Stimulated activated CD4-positive, alpha-beta T cell treated with anti-CD3 and anti-CD28 coated beads, Interleukin-1b, Interleukin-23, amount 100 ng/mL, for 1 hour (primary cell): Measurements from ENCODE around the gene BCDIN3D.
"Not testable (repeated sequence)": the region's sequence is repeated elsewhere in the genome, so short reads cannot be mapped to it uniquely, and the experiment has no call there.

Experiments
- DNase-seq, 2 donors: peaks; one replicate each; pipeline ENCODE4 v3.0.0-alpha.2; 2020; ENCODE audit warnings: low read depth in 2 of 2

BCDIN3D gene

DNA sequence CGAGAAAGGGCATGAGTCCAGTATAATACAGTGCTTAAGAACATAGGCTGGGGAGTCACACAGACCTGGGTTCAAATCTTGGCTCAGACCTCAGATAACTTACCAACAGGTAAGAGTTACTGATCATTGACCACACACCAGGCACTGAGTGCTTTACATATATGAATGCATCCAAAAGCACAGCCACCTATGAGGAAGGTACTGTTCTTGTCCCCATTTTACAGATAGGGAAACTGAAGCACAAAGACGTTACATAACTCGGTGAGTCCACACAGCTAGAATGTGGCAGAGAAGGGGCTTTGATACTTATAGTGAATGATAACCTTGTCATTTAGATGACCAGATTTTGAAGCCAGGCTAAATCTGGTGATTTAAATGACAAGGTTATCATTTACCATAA, 33.2 kb upstream of the BCDIN3D start:
- no peak for DNase-seq

DNA sequence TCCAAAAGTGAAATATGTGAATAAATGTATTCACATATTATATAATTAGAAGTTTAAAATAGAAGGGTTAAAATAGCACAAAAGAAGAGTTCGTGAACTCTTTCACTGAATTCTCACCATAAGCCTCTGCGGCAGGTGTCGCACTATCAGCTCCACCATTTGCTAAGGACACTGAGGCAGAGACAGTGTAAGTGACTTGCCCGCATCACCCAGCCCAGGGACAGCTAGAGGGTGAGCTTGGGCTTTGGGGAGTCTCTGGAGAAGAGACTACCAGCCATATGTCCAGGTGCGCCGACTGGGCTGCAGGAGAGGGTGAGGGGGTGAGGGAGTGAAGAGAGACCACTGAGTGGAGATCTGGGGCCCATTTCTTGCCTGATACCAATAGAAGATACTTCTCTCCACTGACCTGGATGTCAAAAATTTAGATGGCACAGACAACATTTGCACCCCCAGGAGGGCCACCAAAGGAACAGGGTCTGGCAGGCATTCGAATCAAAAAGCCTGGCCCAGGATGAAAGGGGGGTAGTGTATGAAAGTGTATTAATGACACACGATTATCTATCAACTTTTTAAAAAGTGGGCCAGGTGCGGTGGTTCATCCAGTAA, 32.3 kb upstream of the BCDIN3D start:
- DNase-seq = no peak

DNA sequence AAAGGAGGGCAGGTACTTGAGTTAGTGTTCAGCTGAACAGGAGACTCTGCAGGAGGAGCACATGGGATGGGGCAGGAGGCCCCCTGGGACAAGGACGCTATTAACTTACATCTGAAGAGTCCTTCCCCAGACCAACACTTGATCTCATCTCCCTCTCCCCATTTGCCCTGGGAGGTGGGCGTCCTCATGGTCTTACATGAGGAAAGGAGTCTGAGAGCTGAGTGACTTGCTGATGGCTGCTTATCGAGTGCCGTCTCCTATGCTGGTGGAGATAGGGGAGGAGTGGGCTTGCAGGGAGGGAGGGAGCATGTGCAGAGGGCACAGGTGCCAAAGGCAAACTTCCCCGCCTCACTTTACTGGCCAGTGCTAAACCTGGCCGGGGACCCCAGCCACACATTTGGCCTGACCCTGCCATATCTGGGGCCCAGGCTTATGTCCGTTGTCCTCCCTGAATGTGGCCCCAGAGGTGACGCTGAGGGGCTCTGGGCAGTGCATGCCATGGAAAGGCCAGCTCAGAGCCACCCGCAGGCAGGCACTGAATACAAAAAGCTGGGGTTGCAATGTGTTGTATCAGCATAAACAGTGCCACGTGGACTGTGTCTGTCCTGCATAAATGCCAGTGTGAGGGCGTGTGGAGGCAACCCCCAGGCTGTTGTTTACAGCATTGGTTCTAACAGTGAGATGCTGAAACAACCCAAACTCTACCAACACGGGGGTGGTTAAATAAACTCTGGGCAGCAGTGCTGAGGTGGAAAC, 31.4 kb upstream of the BCDIN3D start:
- no peak for DNase-seq

DNA sequence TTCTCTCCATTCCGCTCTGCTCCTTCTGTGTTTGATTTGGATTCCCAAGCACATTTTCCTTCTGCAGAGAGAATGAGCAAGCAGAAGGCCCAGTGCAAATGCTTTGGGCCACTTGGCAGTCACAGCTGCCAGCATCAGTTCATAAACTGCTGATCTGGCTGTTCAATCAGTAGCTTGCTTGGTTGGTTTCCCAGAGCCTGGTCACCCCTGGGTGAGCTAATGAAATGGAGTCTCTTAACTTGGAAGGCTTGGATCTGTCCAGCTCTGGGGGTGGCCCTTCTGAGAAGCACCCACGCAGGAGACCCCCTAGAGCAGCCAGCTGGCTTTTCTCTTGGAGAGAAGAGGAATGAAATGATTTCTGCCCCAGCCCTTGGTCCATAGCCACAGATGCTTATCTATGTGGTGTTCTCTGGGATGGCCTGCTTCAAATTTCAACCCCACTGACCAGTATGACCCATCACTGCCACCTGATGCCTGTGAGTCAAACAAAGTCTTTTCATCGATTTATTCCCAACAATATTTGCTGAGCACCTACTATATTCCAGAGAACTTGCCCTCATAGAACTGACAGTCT, 30.5 kb upstream of the BCDIN3D start:
- no peak for DNase-seq

DNA sequence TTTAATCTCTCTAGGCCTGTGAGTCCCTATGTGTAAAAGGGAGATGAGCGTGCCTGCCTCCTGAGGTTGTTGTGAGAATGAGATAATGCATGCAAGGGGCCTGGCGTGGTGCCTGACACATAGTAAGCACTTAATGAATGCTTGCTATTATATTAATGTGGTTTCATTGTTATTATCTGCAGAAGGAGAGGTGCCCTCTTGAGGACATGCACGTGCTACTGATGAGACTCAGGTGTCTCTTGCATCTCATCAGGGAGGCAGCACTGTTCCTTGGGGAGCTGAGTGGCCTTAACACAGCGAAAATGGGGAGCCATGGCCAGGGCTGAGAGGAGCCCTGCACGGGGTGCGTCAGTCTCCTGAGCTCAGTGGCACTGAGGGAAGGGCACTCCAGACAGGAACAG, 29.9 kb upstream of the BCDIN3D start:
- DNase-seq = no peak

DNA sequence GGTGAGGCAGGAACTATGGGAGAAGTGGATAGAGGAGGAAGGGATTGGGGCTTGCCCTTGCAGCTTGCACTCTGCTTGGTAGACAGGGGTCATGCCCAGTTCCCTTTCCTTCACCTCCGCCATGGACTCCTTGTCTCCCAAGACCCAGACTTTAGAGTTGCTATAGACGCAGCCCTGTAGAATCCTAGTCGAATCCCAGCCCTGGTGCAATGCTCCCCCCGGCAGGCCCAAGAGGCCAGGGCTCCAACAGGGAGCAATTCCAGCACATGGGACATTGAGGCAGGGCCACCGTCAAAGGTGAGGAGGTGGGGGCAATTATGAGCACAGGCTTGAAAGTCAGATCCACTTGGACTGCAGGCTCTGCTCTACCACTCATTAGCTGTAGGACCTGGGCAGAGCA, 29.5 kb upstream of the BCDIN3D start:
- DNase-seq = no peak

DNA sequence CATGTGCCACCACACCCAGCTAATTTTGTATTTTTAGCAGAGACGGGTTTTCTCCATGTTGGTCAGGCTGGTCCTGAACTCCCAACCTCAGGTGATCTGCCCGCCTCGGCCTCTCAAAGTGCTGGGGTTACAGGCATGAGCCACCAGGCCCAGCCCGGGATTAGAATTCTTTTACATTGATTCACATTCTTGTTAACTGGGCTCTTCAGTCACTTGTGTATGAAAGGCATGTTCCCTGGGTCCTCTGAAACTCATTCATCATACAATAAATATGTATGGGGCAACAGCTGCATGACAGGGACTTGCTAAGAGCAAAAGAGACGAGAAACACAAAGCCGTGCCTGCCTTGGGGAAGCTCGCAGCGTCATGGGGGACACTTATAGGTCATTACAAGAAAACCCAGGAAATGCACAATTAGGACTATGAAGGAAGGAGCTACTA, 28.9 kb upstream of the BCDIN3D start:
- not testable (repeated sequence) for DNase-seq

DNA sequence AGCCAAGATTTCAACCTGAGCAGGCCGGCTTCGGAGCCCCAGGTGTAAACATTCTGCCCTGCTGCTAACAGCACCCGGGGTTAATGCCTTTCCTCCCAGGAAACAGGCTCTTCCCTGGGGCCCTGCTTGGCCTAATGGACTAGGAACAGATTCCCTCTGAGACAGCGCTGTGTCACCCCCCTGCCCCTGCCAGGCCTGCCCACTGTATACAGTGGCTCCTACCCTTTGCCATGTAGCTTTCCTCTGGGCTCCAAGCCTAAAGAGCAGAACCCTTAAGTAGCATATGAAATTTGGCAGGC, 28.3 kb upstream of the BCDIN3D start:
- no peak for DNase-seq

DNA sequence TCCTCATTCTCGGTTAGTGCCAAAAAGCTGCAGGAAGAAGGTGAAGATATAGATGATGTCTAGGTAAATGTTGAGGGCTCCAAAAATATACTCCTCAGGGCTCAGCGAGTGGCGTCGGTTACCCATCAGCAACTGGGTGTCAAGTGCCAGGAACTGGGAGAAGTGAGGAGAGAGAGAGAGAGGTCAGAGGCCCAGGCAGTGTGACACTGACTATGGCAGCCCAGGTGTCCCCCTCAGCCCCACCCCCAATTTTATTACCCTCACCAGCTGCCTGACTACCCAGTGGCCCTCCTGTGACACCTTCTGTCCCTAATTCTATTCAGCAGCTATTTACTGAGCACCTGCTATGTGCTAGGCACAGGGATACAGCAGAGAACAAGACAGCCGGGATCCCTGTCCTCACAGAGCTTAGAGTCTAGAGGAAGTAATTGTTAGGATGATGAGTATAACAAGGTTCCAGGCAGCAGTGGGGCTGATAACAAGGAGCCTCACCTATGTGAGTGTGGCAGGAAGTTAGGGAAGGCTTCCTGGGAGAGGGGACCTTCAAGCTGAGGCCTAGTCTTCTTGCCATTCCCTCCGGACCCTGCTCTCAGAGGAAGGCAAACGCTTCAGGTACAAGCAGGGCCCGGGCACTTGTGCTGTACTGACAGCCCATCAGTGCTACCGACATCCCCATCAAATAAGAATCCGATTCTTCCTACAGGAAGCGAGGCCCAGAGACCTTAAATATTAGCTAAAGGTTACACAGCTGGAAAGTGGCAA, 27.8 kb upstream of the BCDIN3D start:
- DNase-seq = no peak

DNA sequence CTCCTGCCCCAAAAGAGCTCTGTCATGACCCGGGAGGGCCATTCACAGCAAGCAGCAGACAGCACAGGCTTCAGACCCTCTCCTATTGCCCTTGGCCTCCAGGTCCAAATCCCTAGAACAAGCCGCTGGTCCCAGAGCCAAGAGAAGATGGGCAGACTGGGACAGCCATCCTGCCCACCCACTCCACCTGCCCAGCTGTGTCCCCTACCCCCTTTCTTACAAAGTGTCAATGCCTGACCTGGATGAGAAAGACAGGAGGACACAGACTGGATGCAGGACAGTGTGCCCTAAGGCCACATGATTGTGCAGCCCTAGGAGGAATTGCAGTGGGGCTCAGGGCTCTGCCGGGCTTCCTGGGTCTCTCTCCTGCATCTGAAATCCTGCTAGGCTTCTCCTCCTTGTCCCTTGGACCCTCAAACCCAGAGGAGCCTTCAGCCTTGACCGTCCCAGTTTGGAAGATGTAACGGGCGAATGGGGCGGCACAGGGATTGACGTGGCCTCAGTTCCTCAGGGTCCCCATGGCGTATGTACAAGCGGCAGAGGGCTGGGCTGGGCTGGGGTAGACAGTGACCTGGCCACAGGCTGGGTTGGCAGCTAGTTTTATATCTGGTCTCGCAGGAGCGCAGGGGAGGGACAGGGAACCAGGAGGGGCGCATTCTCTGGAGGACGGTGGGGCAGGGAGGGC, 27.1 kb upstream of the BCDIN3D start:
- DNase-seq = no peak

DNA sequence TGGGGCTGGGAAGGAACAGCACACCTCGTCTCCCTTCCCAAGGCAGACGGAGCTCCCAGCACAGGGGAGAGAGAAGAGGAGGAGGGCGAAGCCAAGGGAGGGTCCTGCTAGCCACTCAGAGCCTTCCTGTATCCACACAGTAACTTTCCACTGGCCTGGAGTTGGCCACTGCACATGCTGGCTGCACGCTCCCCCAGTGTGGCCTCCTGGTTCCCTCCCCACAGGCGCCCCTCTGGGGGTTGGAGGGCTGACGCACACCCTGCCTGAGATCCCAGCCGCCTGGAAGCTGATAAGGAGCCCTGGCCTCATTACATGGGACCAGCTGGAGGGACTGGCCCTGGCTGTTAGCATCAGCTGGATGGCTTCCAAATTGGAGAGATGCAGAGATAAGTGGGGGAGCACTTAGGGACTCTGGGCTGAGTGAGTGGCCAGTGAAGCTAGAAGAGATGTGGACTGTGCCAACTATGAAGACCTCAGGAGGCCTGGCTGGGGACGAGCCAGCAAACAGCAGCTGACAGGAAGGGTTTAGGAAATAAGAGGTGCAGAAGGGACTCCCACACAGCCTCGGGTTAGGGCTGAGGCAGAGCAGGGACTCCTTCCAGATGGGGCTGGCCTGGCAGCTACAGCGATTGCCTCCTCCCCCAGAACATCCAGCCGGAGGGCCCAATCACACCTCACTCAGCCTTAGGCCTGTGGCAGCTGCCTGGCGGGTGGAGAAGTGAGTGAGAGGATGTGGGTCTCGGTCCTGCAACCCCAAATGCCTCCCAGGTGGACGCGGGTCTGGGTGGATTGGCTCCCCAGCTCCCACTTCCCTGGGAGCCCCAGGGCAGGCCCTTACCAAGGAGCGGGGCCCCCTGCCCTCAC, 26.3 kb upstream of the BCDIN3D start:
- DNase-seq = no peak

DNA sequence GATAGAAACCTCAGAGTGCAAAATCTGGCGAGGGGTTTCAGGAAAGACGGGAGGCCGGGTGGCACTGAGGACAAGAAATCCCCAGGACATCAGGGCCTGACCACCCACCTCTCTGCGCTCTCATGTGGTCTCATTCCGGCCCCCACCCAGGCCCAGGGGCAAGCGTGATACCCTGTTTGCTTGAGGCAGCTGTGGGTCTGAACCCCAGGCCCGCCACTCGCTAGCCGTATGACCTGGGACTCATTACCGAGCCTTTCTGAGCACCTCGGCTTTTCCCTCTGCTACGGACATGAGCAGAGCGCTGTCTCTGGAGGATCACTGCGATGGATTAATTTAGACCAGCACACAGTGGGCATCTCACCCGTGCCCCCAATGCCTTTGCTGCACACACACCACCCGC, 25.5 kb upstream of the BCDIN3D start:
- DNase-seq = no peak

DNA sequence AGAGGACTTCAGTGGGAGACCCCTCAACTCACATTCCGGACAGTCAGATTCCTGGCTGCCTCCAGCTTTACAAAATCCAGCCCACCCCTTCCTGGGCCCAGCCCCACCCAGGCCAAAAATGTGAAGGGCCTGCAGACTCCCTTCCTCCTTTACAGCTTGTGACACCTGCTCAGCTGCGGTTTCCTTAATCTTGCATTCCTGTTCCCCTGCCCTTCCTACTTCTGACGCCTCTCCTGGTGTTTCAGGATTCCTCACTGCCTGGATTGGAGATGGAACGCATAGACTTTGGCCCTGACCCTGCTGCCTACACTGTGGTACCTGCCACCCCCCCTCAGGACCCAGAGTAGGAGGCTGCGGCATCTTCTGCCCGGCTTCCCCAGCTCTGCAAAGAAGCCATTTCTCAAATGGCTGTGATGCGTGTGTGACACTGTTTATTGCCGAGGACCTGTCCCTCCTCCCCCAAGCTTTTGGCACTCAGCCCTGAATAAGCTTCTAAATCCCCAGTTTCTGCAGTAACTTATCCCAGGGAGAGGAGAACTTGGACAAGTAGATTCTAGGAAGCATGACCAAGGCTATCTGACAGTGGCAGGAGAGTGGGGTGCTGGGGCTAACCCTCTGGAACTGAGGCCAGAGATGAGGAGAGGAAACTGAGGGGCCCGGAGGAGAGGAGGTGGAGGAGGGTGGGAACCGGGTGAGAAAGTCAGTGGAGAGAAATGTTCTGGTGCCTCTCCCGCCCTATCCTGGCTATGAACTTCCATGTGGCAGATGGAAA, 24.9 kb upstream of the BCDIN3D start:
- DNase-seq = no peak

DNA sequence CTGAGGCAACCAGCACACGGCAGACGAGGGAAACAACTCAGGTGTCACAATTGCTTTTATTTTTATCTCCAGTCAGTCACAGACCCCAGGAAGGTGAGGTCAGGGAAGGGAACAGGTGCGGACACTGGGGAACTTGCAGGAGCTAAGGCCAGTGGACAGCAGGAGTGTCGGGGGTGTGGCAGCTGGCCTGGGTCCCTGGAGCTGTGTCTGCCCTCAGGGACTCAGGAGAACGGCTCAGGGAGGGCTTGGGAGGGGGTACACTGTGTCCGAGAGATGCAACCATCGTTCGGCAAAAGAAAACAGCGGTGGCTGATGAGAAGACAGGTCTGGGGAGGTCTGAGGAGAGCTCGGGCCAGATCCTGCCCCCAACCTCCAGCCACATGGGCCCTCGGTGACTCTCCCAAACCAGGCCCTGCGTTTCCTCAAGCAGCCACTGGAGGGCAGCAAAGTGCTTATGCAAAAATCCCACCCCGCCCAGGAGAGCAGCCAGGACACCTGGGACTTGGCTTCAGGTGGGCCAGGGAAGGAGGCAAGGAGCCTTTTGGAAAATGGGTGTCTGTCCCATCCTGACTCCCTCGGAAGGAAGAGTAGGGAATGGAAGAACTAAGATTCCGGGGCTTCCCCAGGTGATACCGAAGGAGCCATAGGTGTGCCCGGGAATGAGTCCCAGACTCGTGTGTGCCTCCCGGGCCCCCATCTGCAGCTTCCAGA, 24.1 kb upstream of the BCDIN3D start:
- peak; percentile 36 to 62 for DNase-seq

DNA sequence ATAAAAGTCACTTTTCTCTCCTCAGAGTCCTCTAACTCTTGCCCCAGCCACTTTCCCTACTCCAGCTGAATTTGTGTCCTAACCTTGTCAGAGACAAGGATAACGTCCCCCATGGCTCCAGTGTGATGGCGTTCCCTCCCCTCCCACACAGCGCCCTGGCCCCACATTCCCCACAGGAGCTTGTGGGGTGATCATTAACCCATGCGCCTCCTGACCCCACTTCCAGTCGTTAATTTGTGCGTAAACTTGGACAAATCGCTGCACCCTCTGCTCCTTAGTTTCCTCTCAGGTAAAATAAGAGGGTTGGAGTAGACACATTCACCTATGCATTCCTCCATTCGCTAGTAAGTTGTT, 22.9 kb upstream of the BCDIN3D start:
- DNase-seq = no peak

DNA sequence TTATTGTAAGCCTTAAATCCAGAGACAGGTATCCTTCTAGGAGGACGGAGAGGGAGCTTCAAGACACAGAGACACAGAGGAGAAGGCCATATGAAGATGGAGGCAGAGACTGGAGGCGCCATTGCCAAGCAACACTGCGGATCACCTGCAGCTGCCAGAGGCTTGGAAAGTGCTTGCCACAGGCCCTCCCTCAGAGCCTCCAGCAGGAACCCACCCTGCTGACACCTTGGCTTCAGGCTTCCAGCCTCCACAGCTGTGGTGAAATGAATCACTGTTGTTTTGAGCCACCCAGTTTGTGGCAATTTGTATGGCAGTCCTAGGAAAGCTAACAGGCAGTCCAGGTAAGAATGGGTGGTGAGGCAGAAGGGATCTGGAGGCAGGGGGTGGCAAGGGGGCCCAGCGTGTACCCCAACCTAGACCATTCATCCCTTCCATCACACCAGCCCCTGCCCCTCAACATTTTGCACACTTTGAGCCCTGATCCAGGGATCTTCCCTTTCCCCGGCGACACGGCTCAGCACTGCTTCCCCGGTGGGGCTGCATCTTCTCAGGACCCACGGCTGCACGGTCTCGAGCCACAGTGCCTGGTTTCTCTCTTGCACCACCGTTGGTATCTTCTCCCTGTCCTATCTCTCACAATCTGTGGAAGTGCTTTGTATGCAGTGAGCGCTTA, 22.3 kb upstream of the BCDIN3D start:
- DNase-seq = no peak

DNA sequence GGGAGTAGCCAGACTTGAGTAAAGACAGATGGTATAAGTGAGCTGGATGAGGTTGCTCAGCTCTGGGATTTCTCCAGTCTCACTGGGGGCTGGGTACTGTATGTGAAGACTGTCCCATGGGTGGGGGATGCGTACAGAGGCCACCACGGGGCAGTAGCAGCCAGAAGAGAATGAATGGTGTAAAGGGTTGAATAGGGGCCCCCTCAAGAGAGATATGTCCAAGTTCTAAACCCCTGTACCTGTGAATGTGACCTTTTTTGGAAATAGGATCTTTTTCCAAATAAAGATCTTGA, 21.8 kb upstream of the BCDIN3D start:
- DNase-seq = no peak

DNA sequence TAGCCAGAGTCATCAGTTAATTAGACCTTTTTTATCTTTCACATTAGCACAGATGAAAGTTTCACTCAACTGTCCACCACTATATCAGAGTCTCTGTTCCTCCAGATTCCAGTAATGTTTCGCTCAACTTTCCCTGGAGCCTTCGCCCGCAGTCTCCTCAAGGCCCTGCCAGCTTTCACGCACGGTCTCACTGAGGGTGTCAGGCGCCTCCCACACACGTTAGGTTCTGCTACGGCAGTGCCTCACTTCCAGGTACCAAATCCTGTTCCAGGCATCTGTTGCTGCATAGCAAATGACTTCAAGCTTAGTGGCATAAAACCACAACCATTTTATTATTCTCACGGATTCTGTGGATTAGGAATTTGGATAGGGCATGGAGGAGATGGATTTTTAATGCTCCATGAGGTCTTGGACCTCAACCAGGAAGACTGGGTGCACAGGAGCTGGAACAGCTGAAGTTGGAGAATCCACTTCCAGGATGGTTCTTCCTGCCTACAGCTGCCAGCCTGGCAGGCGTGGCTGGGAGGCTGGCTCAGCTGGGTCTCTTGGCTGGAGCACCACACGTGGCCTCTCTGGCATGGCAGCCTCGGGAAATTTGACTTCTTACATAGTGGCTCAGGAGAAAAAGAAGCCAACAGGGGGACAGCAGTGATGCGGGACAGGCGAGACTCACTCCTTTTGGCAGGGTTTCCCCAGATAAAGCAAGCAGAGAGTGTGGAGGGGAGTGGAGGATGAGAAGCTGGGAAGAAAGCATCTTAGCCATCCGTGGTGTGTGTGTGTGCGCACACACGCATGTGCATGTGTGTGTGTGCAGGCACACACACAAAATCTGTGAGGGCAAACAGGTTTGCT, 21.3 kb upstream of the BCDIN3D start:
- no peak for DNase-seq

DNA sequence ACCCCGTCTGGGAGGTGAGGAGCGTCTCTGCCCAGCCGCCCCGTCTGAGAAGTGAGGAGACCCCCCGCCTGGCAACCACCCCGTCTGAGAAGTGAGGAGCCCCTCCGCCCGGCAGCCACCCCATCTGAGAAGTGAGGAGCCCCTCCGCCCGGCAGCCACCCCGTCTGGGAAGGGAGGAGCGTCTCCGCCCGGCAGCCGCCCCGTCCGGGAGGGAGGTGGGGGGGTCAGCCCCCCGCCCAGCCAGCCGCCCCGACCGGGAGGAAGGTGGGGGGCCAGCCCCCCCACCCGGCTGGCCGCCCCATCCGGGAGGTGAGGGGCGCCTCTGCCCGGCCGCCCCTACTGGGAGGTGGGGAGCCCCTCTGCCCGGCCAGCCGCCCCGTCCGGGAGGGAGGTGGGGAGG, 18.0 kb upstream of the BCDIN3D start:
- not testable (repeated sequence) for DNase-seq
